Activated gamma-delta T cell (primary cell): Measurements from ENCODE around the gene TMEM167B.
"Not testable (repeated sequence)": the region's sequence is repeated elsewhere in the genome, so short reads cannot be mapped to it uniquely, and the experiment has no call there.

Experiments
- DNase-seq: peaks from one replicate; lab custom pipeline; 2025; lab: John Stamatoyannopoulos, UW
- total RNA-seq, 2 donors: gene quantifications; one replicate each; lab custom pipeline; 2026; lab: John Stamatoyannopoulos, UW

The TMEM167B gene
- total RNA-seq = 74.2 to 83.9 reads per million in 2 donors

- peak; percentile 59 for DNase-seq
Measured at GRCh38 chr1:109090196-109091077, at the start of gene TMEM167B. TSS of gene TMEM167B (plus strand) at chr1:109090764. CDS start at chr1:109090873, 109 bp downstream.

GRCh38 chr1:109040989-109041620 lies 49.5 kb upstream of the TMEM167B start:
- DNase-seq = no peak

- peak; percentile 96 for DNase-seq
Measured at GRCh38 chr1:109041621-109042468, 48.7 kb upstream of the TMEM167B start, which contains the start of gene WDR47. TSS of gene WDR47 (minus strand) at chr1:109042102. CDS start at chr1:109023512, 18,590 bp downstream.

- no peak for DNase-seq
Measured at GRCh38 chr1:109045595-109045994, 45.0 kb upstream of the TMEM167B start.

GRCh38 chr1:109046671-109047070 lies 43.9 kb upstream of the TMEM167B start:
- no peak for DNase-seq

GRCh38 chr1:109047339-109047738 lies 43.2 kb upstream of the TMEM167B start:
- no peak for DNase-seq

- DNase-seq = no peak
Measured at GRCh38 chr1:109048335-109048734, 42.2 kb upstream of the TMEM167B start.

- no peak for DNase-seq
Measured at GRCh38 chr1:109050228-109050995, 40.2 kb upstream of the TMEM167B start.

- not testable (repeated sequence) for DNase-seq
Measured at GRCh38 chr1:109052145-109052544, 38.4 kb upstream of the TMEM167B start.

- no peak for DNase-seq
Measured at GRCh38 chr1:109056064-109056463, 34.5 kb upstream of the TMEM167B start.

- DNase-seq = no peak
Measured at GRCh38 chr1:109059026-109059425, 31.5 kb upstream of the TMEM167B start.

- DNase-seq = no peak
Measured at GRCh38 chr1:109060707-109061106, 29.9 kb upstream of the TMEM167B start.

- DNase-seq = no peak
Measured at GRCh38 chr1:109061183-109061582, 29.4 kb upstream of the TMEM167B start.

- DNase-seq = no peak
Measured at GRCh38 chr1:109065137-109065536, 25.4 kb upstream of the TMEM167B start.

GRCh38 chr1:109067883-109068282 lies 22.7 kb upstream of the TMEM167B start:
- DNase-seq = no peak

GRCh38 chr1:109069294-109069693 lies 21.3 kb upstream of the TMEM167B start:
- no peak for DNase-seq

- DNase-seq = peak; percentile 82
Measured at GRCh38 chr1:109075531-109076490, 14.8 kb upstream of the TMEM167B start, which contains the start of gene TAF13. TSS of gene TAF13 (minus strand) at chr1:109076003. CDS start at chr1:109075947, 56 bp downstream.

- DNase-seq = no peak
Measured at GRCh38 chr1:109078317-109078716, 12.2 kb upstream of the TMEM167B start.

- no peak for DNase-seq
Measured at GRCh38 chr1:109079240-109079622, 11.3 kb upstream of the TMEM167B start.
